CD4-positive, alpha-beta T cell treated with Interleukin-6 for 4 hours (primary cell): Measurements from ENCODE around the gene CLDN11.

Experiments
- DNase-seq: peaks from one replicate; pipeline ENCODE4 v3.0.0-alpha.2; 2020; ENCODE audit warnings: mixed read lengths

Gene CLDN11

DNA sequence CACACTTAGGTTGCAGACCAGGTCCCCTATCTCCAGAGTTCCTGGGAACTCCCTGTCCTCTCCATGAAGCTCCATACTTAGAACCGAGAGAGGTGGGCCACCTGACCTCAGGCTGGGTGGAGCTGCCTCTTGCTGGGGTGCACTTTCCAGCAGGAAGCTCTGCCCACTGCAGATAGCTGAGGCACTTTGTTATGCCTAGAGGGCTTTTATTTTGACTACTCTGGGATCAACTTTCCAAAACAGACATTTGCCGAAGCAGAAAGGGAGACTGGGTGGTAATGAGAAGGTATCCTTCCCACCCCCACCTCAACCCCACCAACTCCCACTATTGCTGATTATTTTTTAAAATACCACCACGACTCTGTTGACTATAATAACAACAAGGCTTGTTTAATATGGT lies 54.7 kb downstream of the CLDN11 start:
- DNase-seq = no peak

DNA sequence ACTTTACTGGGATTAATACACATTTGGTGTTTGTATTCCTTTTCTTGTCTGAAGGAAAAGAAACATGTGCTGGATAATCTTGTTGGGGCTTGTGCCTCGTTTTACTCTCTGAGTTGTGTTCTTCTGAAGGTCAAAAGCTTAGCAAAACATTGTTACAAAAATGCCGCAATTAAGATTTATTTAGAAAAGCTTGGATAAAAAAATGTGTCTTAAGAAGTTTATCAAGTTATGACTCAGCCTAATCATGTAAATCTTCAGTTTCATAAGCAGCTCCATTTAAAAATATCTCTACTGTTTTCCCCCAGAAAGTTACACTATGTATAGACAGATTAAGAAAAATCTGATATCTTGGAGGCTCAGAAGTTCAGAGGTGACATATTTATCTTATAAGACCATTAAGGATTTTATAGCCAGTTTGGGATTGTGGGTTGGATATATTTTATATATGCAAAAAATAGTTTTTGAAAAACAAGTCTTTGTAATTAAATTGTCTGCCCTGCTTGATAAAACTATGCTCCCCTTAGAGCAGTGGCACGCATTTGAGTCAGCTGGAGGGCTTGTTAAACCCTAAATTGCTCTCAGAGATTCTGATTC lies 56.5 kb downstream of the CLDN11 start:
- no peak for DNase-seq

DNA sequence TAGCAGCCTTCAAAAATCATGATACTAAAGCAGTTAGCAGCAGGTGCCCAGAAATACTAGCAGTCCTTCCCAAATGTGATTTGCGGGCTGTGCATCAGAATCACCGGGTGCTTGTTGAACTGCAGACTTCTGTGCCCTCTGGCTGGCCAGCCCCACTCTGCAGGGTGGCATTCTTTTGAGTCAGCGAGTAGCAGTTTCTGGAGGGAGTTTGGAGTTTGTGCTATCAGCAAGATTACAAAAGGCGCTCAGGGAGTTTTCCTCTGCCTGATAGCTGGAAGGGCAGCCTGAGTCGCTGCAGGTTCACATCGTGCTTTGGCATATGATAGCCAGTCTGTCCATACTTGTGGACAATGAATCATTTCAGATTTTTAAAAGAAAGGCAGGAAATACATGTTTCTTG lies 57.6 kb downstream of the CLDN11 start:
- no peak for DNase-seq

DNA sequence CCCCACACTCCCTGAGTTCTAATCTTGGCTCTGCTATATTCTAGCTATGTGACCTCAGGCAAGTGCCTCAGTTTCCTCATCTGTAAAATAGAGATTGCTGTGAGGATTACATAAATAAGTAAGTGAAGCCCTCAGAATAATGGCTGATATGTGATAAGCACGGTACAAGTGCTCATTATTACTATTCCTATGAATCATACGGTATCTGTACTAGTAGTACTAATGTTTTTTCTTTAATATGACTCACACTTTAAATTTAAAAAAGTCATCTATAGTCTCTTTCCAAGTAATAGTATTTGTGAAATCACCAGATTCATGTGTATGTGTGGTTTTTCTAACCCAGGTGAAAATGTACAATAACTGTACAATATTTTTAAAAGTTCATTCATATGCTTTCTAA lies 58.7 kb downstream of the CLDN11 start:
- DNase-seq = no peak

DNA sequence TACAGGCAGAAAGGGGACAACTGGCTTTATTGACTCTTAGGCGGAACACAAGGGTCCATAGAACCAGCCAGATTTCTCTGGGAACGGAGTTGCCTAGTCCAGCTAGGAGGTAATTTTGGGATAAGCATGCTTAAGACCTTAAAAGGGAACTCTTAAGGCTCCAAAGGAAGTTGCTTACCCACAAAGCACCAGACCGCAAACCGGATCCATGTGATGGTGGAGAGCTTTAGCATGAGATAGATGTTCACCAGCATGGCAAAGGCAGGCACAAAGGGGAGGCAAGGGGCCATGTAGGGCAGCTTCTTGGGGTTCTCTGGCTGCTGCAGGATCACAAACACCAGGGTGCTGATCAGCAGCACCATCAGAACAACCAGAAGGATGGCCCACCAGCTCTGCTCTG lies 61.4 kb downstream of the CLDN11 start:
- DNase-seq = no peak

DNA sequence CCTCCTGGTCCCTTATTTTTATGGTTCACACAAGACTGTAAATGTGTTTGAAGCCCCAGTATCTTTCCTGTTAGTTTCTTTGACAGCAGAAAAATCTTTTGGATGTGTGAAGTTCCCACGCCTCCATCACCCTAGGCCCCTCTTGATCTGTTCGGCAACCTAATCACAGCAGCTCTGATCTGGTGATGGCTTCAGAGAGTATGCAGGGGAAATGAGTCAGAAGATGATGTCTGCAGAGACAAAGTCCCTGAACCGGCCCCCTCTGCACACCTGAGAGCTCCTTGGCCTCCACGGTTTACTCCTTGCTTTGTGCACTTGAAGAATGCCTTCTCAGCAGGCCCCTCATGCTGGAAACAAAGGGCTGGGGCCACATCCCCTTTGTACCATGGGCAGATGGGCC lies 63.5 kb downstream of the CLDN11 start:
- no peak for DNase-seq

DNA sequence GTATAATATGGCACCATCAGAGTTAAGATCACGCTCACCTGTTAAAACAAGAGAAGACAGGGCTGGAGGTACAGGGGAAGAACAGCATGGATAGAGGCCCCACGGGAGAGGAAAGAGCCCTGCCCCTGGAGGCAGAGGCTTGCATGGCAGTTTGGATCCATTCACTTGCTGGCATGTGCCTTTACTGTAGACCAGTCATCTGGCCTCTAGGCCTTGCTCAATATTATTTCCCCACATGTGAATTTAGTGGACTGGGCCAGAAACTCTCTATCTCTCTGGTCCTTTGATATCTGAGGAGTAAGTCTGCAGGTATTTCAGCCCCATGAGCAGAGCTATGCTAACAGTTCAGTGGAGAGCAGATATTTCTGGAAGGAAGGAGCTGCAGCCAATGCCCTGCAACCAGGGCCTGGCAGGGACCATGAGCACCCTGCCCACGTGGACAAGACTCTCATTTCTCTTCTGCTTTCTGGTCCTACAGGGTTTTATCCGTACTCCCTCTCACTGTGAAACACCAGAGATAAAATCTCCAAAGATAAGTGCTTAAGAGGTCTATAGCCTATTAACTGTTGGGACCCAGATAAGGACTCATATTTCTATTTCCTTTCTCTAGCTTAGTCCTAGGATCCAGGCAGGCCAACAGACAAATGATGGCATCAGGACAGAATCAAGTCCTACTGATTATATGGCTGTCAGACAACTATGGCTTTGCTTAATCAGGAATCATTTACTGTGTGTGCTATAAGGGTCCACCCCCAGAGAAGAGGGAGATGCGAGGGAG lies 65.0 kb downstream of the CLDN11 start:
- DNase-seq = no peak
